Measurements from ENCODE around the gene SNX8.

SNX8 gene

GRCh38 chr7:2251841-2252771, 62.1 kb downstream of the SNX8 start:
- Histone ChIP-seq H3K27ac (ENCODE audit: low read depth, low read length) (no peak overlapping the region), H3K4me3 (ENCODE audit: low read depth, low read length) (no peak overlapping the region), H3K36me3 (ENCODE audit: control insufficient read depth, insufficient read depth, low read length) (peaks cover 41% of the 10 kb centered on the region), H3K4me1 (ENCODE audit: control insufficient read depth, insufficient read depth, low read length) (0 out of 2 replicates have a peak, but pooled peaks cover 4% of the 10 kb centered on the region), H3K27me3 (ENCODE audit: control insufficient read depth, insufficient read depth, low read length) (no peaks in the 10 kb centered on the region), H3K9ac (ENCODE audit: low read depth, low read length) (no peak overlapping the region), H3K9me3 (ENCODE audit: control insufficient read depth, insufficient read depth, low read length) (no peaks in the 10 kb centered on the region)

GRCh38 chr7:2251381-2251780, 62.9 kb downstream of the SNX8 start:
- Histone ChIP-seq H3K27me3 (ENCODE audit: control insufficient read depth, insufficient read depth, low read length) (no peaks in the 10 kb centered on the region), H3K9ac (ENCODE audit: low read depth, low read length) (no peak overlapping the region), H3K9me3 (ENCODE audit: control insufficient read depth, insufficient read depth, low read length) (no peaks in the 10 kb centered on the region), H3K36me3 (ENCODE audit: control insufficient read depth, insufficient read depth, low read length) (peaks cover 34% of the 10 kb centered on the region; the same call in 1 of the 2 replicates), H3K27ac (ENCODE audit: low read depth, low read length) (no peak overlapping the region), H3K4me1 (ENCODE audit: control insufficient read depth, insufficient read depth, low read length) (0 out of 2 replicates have a peak, but pooled peaks cover 4% of the 10 kb centered on the region), H3K4me3 (ENCODE audit: low read depth, low read length) (no peak overlapping the region)

- Histone ChIP-seq H3K36me3 (ENCODE audit: control insufficient read depth, insufficient read depth, low read length) (peaks cover 32% of the 10 kb centered on the region; the same call in 1 of the 2 replicates), H3K27me3 (ENCODE audit: control insufficient read depth, insufficient read depth, low read length) (no peaks in the 10 kb centered on the region), H3K9me3 (ENCODE audit: control insufficient read depth, insufficient read depth, low read length) (no peaks in the 10 kb centered on the region), H3K9ac (ENCODE audit: low read depth, low read length) (no peak overlapping the region), H3K4me1 (ENCODE audit: control insufficient read depth, insufficient read depth, low read length) (0 out of 2 replicates have a peak, but pooled peaks cover 4% of the 10 kb centered on the region), H3K27ac (ENCODE audit: low read depth, low read length) (no peak overlapping the region), H3K4me3 (ENCODE audit: low read depth, low read length) (no peak overlapping the region)
Measured at GRCh38 chr7:2249744-2250323, 64.4 kb downstream of the SNX8 start.

- Histone ChIP-seq H3K27me3 (ENCODE audit: control insufficient read depth, insufficient read depth, low read length) (no peaks in the 10 kb centered on the region), H3K9me3 (ENCODE audit: control insufficient read depth, insufficient read depth, low read length) (no peaks in the 10 kb centered on the region), H3K36me3 (ENCODE audit: control insufficient read depth, insufficient read depth, low read length) (peaks cover 26% of the 10 kb centered on the region; the same call in 1 of the 2 replicates), H3K4me1 (ENCODE audit: control insufficient read depth, insufficient read depth, low read length) (0 out of 2 replicates have a peak, but pooled peaks cover 4% of the 10 kb centered on the region), H3K4me3 (ENCODE audit: low read depth, low read length) (no peak overlapping the region), H3K27ac (ENCODE audit: low read depth, low read length) (peak overlapping the region; percentile 37), H3K9ac (ENCODE audit: low read depth, low read length) (no peak overlapping the region)
Measured at GRCh38 chr7:2248984-2249694, 65.1 kb downstream of the SNX8 start.

- Histone ChIP-seq H3K9ac (ENCODE audit: low read depth, low read length) (no peak overlapping the region), H3K27ac (ENCODE audit: low read depth, low read length) (no peak overlapping the region), H3K4me3 (ENCODE audit: low read depth, low read length) (no peak overlapping the region), H3K27me3 (ENCODE audit: control insufficient read depth, insufficient read depth, low read length) (no peaks in the 10 kb centered on the region), H3K36me3 (ENCODE audit: control insufficient read depth, insufficient read depth, low read length) (peaks cover 26% of the 10 kb centered on the region; the same call in 1 of the 2 replicates), H3K4me1 (ENCODE audit: control insufficient read depth, insufficient read depth, low read length) (peaks cover 7% of the 10 kb centered on the region), H3K9me3 (ENCODE audit: control insufficient read depth, insufficient read depth, low read length) (no peaks in the 10 kb centered on the region)
Measured at GRCh38 chr7:2247141-2247995, 66.9 kb downstream of the SNX8 start.

- peaks cover 19% of the 10 kb centered on the region; the same call in 1 of the 2 replicates for H3K36me3 ChIP-seq (ENCODE audit: control insufficient read depth, insufficient read depth, low read length)
- no peaks in the 10 kb centered on the region for H3K27me3 ChIP-seq (ENCODE audit: control insufficient read depth, insufficient read depth, low read length)
- H3K4me1 ChIP-seq (ENCODE audit: control insufficient read depth, insufficient read depth, low read length), result peaks cover 7% of the 10 kb centered on the region
- no peak overlapping the region for H3K4me3 ChIP-seq (ENCODE audit: low read depth, low read length)
- no peaks in the 10 kb centered on the region for H3K9me3 ChIP-seq (ENCODE audit: control insufficient read depth, insufficient read depth, low read length)
- no peak overlapping the region for H3K9ac ChIP-seq (ENCODE audit: low read depth, low read length)
- no peak overlapping the region for H3K27ac ChIP-seq (ENCODE audit: low read depth, low read length)
Measured at GRCh38 chr7:2245883-2246675, 68.2 kb downstream of the SNX8 start.

- no peak overlapping the region for H3K4me3 ChIP-seq (ENCODE audit: low read depth, low read length)
- H3K9me3 ChIP-seq (ENCODE audit: control insufficient read depth, insufficient read depth, low read length), result no peaks in the 10 kb centered on the region
- H3K36me3 ChIP-seq (ENCODE audit: control insufficient read depth, insufficient read depth, low read length), result peaks cover 12% of the 10 kb centered on the region
- no peaks in the 10 kb centered on the region for H3K27me3 ChIP-seq (ENCODE audit: control insufficient read depth, insufficient read depth, low read length)
- H3K4me1 ChIP-seq (ENCODE audit: control insufficient read depth, insufficient read depth, low read length), result peaks cover 7% of the 10 kb centered on the region
- H3K27ac ChIP-seq (ENCODE audit: low read depth, low read length), result no peak overlapping the region
- no peak overlapping the region for H3K9ac ChIP-seq (ENCODE audit: low read depth, low read length)
Measured at GRCh38 chr7:2244404-2244995, 69.7 kb downstream of the SNX8 start.

GRCh38 chr7:2243458-2243857, 70.8 kb downstream of the SNX8 start:
- Histone ChIP-seq H3K27me3 (ENCODE audit: control insufficient read depth, insufficient read depth, low read length) (no peaks in the 10 kb centered on the region), H3K4me1 (ENCODE audit: control insufficient read depth, insufficient read depth, low read length) (peaks cover 7% of the 10 kb centered on the region), H3K9me3 (ENCODE audit: control insufficient read depth, insufficient read depth, low read length) (no peaks in the 10 kb centered on the region), H3K27ac (ENCODE audit: low read depth, low read length) (no peak overlapping the region), H3K36me3 (ENCODE audit: control insufficient read depth, insufficient read depth, low read length) (peaks cover 20% of the 10 kb centered on the region), H3K9ac (ENCODE audit: low read depth, low read length) (no peak overlapping the region), H3K4me3 (ENCODE audit: low read depth, low read length) (peak overlapping the region; percentile 86; the same call in 1 of the 2 replicates)

- Histone ChIP-seq H3K27ac (ENCODE audit: low read depth, low read length) (peak overlapping the region; percentile 74), H3K9ac (ENCODE audit: low read depth, low read length) (peak overlapping the region; percentile 79), H3K9me3 (ENCODE audit: control insufficient read depth, insufficient read depth, low read length) (no peaks in the 10 kb centered on the region), H3K36me3 (ENCODE audit: control insufficient read depth, insufficient read depth, low read length) (peaks cover 27% of the 10 kb centered on the region), H3K27me3 (ENCODE audit: control insufficient read depth, insufficient read depth, low read length) (no peaks in the 10 kb centered on the region), H3K4me3 (ENCODE audit: low read depth, low read length) (peak overlapping the region; percentile 86), H3K4me1 (ENCODE audit: control insufficient read depth, insufficient read depth, low read length) (peaks cover 7% of the 10 kb centered on the region)
Measured at GRCh38 chr7:2242541-2243429, 71.5 kb downstream of the SNX8 start.

Data from HUES48 (cell line).